ENCODE data around the gene SPATA20. TPM values are rescaled to one million over a fixed set of nuclear protein-coding genes. Genes with fewer than 3 reads are reported as not detected.

The SPATA20 gene
- polyA plus RNA-seq, 1 donor from 2014 or later: 12.8 TPM

GRCh38 chr17:50596191-50597037, 49.4 kb downstream of the SPATA20 start:
- Mint-ChIP-seq H3K27me3 (peaks cover 13% of the 10 kb centered on the region), H3K4me1 (peaks cover 0 to 4% (median 4%) of the 10 kb centered on the region in 3 donors), H3K9me3 (peaks cover 0 to 3% (median 0%) of the 10 kb centered on the region in 3 donors), H3K36me3 (no peaks in the 10 kb centered on the region), H3K4me3 (no peak overlapping the region), H3K27ac (no peak overlapping the region)

- Mint-ChIP-seq H3K9me3 (peaks cover 0 to 5% (median 0%) of the 10 kb centered on the region in 3 donors), H3K27me3 (peaks cover 18% of the 10 kb centered on the region), H3K36me3 (no peaks in the 10 kb centered on the region), H3K4me3 (peak overlapping the region in 1 of 4 donors; percentile 32), H3K4me1 (peaks cover 0 to 6% (median 4%) of the 10 kb centered on the region in 3 donors), H3K27ac (no peak overlapping the region)
Observed at GRCh38 chr17:50598487-50598886, 51.5 kb downstream of the SPATA20 start.

- peaks cover 22% of the 10 kb centered on the region for H3K27me3 Mint-ChIP-seq
- no peaks in the 10 kb centered on the region for H3K36me3 Mint-ChIP-seq
- H3K9me3 Mint-ChIP-seq: peaks cover 0 to 5% (median 0%) of the 10 kb centered on the region in 3 donors
- peaks cover 0 to 6% (median 4%) of the 10 kb centered on the region in 3 donors for H3K4me1 Mint-ChIP-seq
- no peak overlapping the region for H3K4me3 Mint-ChIP-seq
- no peak overlapping the region for H3K27ac Mint-ChIP-seq
Observed at GRCh38 chr17:50599606-50600005, 52.6 kb downstream of the SPATA20 start.

- H3K27ac Mint-ChIP-seq: no peak overlapping the region
- no peaks in the 10 kb centered on the region for H3K36me3 Mint-ChIP-seq
- no peak overlapping the region for H3K4me3 Mint-ChIP-seq
- peaks cover 0 to 6% (median 4%) of the 10 kb centered on the region in 3 donors for H3K4me1 Mint-ChIP-seq
- peaks cover 0 to 5% (median 0%) of the 10 kb centered on the region in 3 donors for H3K9me3 Mint-ChIP-seq
- peaks cover 27% of the 10 kb centered on the region for H3K27me3 Mint-ChIP-seq
Observed at GRCh38 chr17:50601823-50602375, 54.9 kb downstream of the SPATA20 start.

GRCh38 chr17:50602836-50603235, 55.9 kb downstream of the SPATA20 start:
- H3K27ac Mint-ChIP-seq: no peak overlapping the region
- H3K4me1 Mint-ChIP-seq: peaks cover 0 to 6% (median 4%) of the 10 kb centered on the region in 3 donors
- no peak overlapping the region for H3K4me3 Mint-ChIP-seq
- no peaks in the 10 kb centered on the region for H3K36me3 Mint-ChIP-seq
- peaks cover 23% of the 10 kb centered on the region for H3K27me3 Mint-ChIP-seq
- peaks cover 0 to 2% (median 0%) of the 10 kb centered on the region in 3 donors for H3K9me3 Mint-ChIP-seq

GRCh38 chr17:50603340-50603739, 56.4 kb downstream of the SPATA20 start:
- H3K27me3 Mint-ChIP-seq: peaks cover 23% of the 10 kb centered on the region
- H3K9me3 Mint-ChIP-seq: peaks cover 0 to 2% (median 0%) of the 10 kb centered on the region in 3 donors
- H3K27ac Mint-ChIP-seq: no peak overlapping the region
- H3K4me3 Mint-ChIP-seq: no peak overlapping the region
- H3K36me3 Mint-ChIP-seq: no peaks in the 10 kb centered on the region
- peaks cover 0 to 5% (median 3%) of the 10 kb centered on the region in 3 donors for H3K4me1 Mint-ChIP-seq

GRCh38 chr17:50604513-50604912, 57.5 kb downstream of the SPATA20 start:
- H3K4me1 Mint-ChIP-seq: peaks cover 0 to 1% (median 0%) of the 10 kb centered on the region in 3 donors
- no peak overlapping the region for H3K27ac Mint-ChIP-seq
- H3K4me3 Mint-ChIP-seq: no peak overlapping the region
- peaks cover 24% of the 10 kb centered on the region for H3K27me3 Mint-ChIP-seq
- H3K9me3 Mint-ChIP-seq: peaks cover 0 to 2% (median 0%) of the 10 kb centered on the region in 3 donors
- H3K36me3 Mint-ChIP-seq: no peaks in the 10 kb centered on the region

GRCh38 chr17:50605429-50605828, 58.5 kb downstream of the SPATA20 start:
- Mint-ChIP-seq H3K4me1 (peaks cover 0 to 1% (median 0%) of the 10 kb centered on the region in 3 donors), H3K9me3 (peaks cover 0 to 2% (median 0%) of the 10 kb centered on the region in 3 donors), H3K36me3 (no peaks in the 10 kb centered on the region), H3K4me3 (no peak overlapping the region), H3K27me3 (peaks cover 27% of the 10 kb centered on the region), H3K27ac (no peak overlapping the region)

Other genes with a start within 250 kb of the SPATA20 start
- gene XYLT2, start 201.0 kb upstream of the SPATA20 start, polyA plus RNA-seq: 13.9 TPM
- gene MRPL27, start 174.0 kb upstream of the SPATA20 start, polyA plus RNA-seq: 62.5 TPM
- gene EME1, start 173.9 kb upstream of the SPATA20 start, polyA plus RNA-seq: not detected
- gene LRRC59, start 149.7 kb upstream of the SPATA20 start, polyA plus RNA-seq: 22.6 TPM
- 28.6 TPM for gene ACSF2, start 121.0 kb upstream of the SPATA20 start, polyA plus RNA-seq
- 41.9 TPM for gene CHAD, start 78.3 kb upstream of the SPATA20 start, polyA plus RNA-seq
- gene RSAD1, start 68.3 kb upstream of the SPATA20 start, polyA plus RNA-seq: 54.4 TPM
- 1.3 TPM for gene MYCBPAP, start 38.7 kb upstream of the SPATA20 start, polyA plus RNA-seq
- gene EPN3, start 14.4 kb upstream of the SPATA20 start, polyA plus RNA-seq: not detected
- not detected for gene CACNA1G, start 13.5 kb downstream of the SPATA20 start, polyA plus RNA-seq
- gene ABCC3, start 87.7 kb downstream of the SPATA20 start, polyA plus RNA-seq: 0.91 TPM
- gene ANKRD40, start 160.7 kb downstream of the SPATA20 start, polyA plus RNA-seq: 4.5 TPM
- 65.5 TPM for gene LUC7L3, start 172.4 kb downstream of the SPATA20 start, polyA plus RNA-seq
- not detected for gene ANKRD40CL, start 220.3 kb downstream of the SPATA20 start, polyA plus RNA-seq

Measured in IgD-negative memory B cell (primary cell).